DMS53 treated with DMSO at 0.1 percent for 48 hours (cell line): ENCODE results near the gene C2orf69.
A peak's percentile ranks its signal among the peaks of the same experiment; 100 is the strongest.

Experiments used
- DNase-seq: peaks from one replicate; lab custom pipeline; 2025; ENCODE audit not compliant: unreplicated experiment; lab: John Stamatoyannopoulos, UW

C2orf69 gene

GRCh38 chr2:199966976-199967375 lies 55.9 kb downstream of the C2orf69 start:
- DNase-seq: no peak

- no peak for DNase-seq
Measured at GRCh38 chr2:199968126-199968525, 57.0 kb downstream of the C2orf69 start.

- no peak for DNase-seq
Measured at GRCh38 chr2:199972088-199972626, 61.1 kb downstream of the C2orf69 start.

GRCh38 chr2:199973703-199974102 lies 62.6 kb downstream of the C2orf69 start:
- peak; percentile 53 for DNase-seq

GRCh38 chr2:199975273-199975895 lies 64.3 kb downstream of the C2orf69 start:
- DNase-seq: no peak
